IMR-90 (cell line): ENCODE data around the gene CEP78. TPM values are rescaled to one million over a fixed set of nuclear protein-coding genes. Genes with fewer than 3 reads are reported as not detected.

ENCODE experiments used
- ATAC-seq: fragments of 200-7000 bp; cut with Tn5 transposase; 2 replicates; pipeline ENCODE4 v1.9.1; 2020; ENCODE audit warnings: low read depth, mild to moderate bottlenecking, moderate library complexity
- BruUV-seq: library from RNA; stranded (reverse); fragments of 400-500 nt; replicated peaks from 2 replicates; lab custom pipeline; 2021; lab: Mats Ljungman, UMichigan
- CTCF ChIA-PET: fragments of 300-600 bp; formaldehyde crosslinking; extraction: SDS; loops from one replicate; lab custom pipeline; 2021; ENCODE audit warnings: antibody characterized with exemption; lab: Yijun Ruan, JAX
- POLR2A ChIA-PET: fragments of 300-600 bp; sonication (Branson Sonifier 250); formaldehyde crosslinking; loops from one replicate; lab custom pipeline; 2022; ENCODE audit warnings: antibody characterized with exemption; ENCODE audit not compliant: unreplicated experiment; lab: Charles Lee
- DNase-seq: peaks from one replicate; pipeline ENCODE4 v3.0.0; 2013
- H2AFZ ChIP-seq: replicated peaks from 2 replicates; pipeline ENCODE3; 2013; ENCODE audit warnings: low read length, mild to moderate bottlenecking; ENCODE audit not compliant: poor library complexity
- H2AK5ac ChIP-seq: 2 replicates; pipeline ENCODE4 v1.6.1; 2013; ENCODE audit warnings: low read depth, low read length, inconsistent platforms
- H2AK9ac ChIP-seq: replicated peaks from 2 replicates; pipeline ENCODE3; 2013; ENCODE audit warnings: mild to moderate bottlenecking, low read depth, low read length, moderate library complexity; ENCODE audit not compliant: poor library complexity
- H2BK120ac ChIP-seq: 2 replicates; pipeline ENCODE4 v1.6.1; 2013; ENCODE audit warnings: low read depth, low read length, inconsistent platforms
- H2BK15ac ChIP-seq: 3 replicates; pipeline ENCODE4 v1.6.1; 2013; ENCODE audit warnings: low read depth, low read length, inconsistent platforms
- H2BK20ac ChIP-seq: 2 replicates; pipeline ENCODE4 v1.6.1; 2013; ENCODE audit warnings: low read depth, mild to moderate bottlenecking, inconsistent platforms, low read length, moderate library complexity
- H2BK5ac ChIP-seq: 2 replicates; pipeline ENCODE4 v1.6.1; 2013; ENCODE audit warnings: mild to moderate bottlenecking, low read depth, low read length, inconsistent platforms; ENCODE audit not compliant: poor library complexity, severe bottlenecking
- H3K14ac ChIP-seq: replicated peaks from 2 replicates; pipeline ENCODE4 v1.6.1; 2013; ENCODE audit warnings: low read depth, low read length, inconsistent platforms
- H3K18ac ChIP-seq: 2 replicates; pipeline ENCODE4 v1.6.1; 2013; ENCODE audit warnings: low read depth, low read length, control low read depth
- H3K23ac ChIP-seq: 2 replicates; pipeline ENCODE4 v1.6.1; 2013; ENCODE audit warnings: low read depth, low read length, inconsistent platforms
- H3K27ac ChIP-seq: 2 replicates; pipeline ENCODE4 v1.5.1; 2013; ENCODE audit warnings: mild to moderate bottlenecking, control low read depth, low read length; ENCODE audit not compliant: insufficient read depth
- H3K27me3 ChIP-seq: 2 replicates; pipeline ENCODE4 v1.6.1; 2013; ENCODE audit warnings: low read length; ENCODE audit not compliant: control insufficient read depth, insufficient read depth
- H3K36me3 ChIP-seq: 2 replicates; pipeline ENCODE4 v1.6.1; 2013; ENCODE audit warnings: low read length, mixed read lengths; ENCODE audit not compliant: control insufficient read depth, insufficient read depth
- H3K4ac ChIP-seq: 2 replicates; pipeline ENCODE4 v1.6.1; 2013; ENCODE audit warnings: low read depth, low read length, inconsistent platforms
- H3K4me1 ChIP-seq: 2 replicates; pipeline ENCODE4 v1.6.1; 2013; ENCODE audit warnings: low read length, mixed read lengths; ENCODE audit not compliant: control insufficient read depth, insufficient read depth
- H3K4me2 ChIP-seq: 2 replicates; pipeline ENCODE4 v1.6.1; 2013; ENCODE audit warnings: low read depth, mild to moderate bottlenecking, control low read depth, low read length, moderate library complexity
- H3K4me3 ChIP-seq: 2 replicates; pipeline ENCODE4 v1.5.1; 2013; ENCODE audit warnings: low read depth, mild to moderate bottlenecking, control low read depth, low read length, moderate library complexity; ENCODE audit not compliant: insufficient read depth
- H3K56ac ChIP-seq: 2 replicates; pipeline ENCODE4 v1.6.1; 2013; ENCODE audit warnings: low read length, inconsistent platforms; ENCODE audit not compliant: insufficient read depth; ENCODE audit errors: extremely low read depth
- H3K79me1 ChIP-seq, 2 experiments: 2 replicates each; pipeline ENCODE4 v1.6.1; 2013; ENCODE audit warnings: low read length in 2 of 2, inconsistent platforms in 1 of 2, low read depth in 1 of 2
- H3K9ac ChIP-seq: 2 replicates; pipeline ENCODE4 v1.6.1; 2013; ENCODE audit warnings: low read depth, low read length, control low read depth
- H3K9me1 ChIP-seq: 2 replicates; pipeline ENCODE4 v1.6.1; 2013; ENCODE audit warnings: low read length, inconsistent platforms; ENCODE audit not compliant: insufficient read depth
- H3K9me3 ChIP-seq: 2 replicates; pipeline ENCODE4 v1.6.1; 2013; ENCODE audit warnings: low read length; ENCODE audit not compliant: control insufficient read depth, insufficient read depth
- H4K20me1 ChIP-seq: 2 replicates; pipeline ENCODE4 v1.6.1; 2013; ENCODE audit warnings: low read length, inconsistent platforms; ENCODE audit not compliant: insufficient read depth
- H4K5ac ChIP-seq: 2 replicates; pipeline ENCODE4 v1.6.1; 2013; ENCODE audit warnings: mild to moderate bottlenecking, low read depth, low read length, control low read depth
- H4K8ac ChIP-seq, 2 experiments: 2 replicates each; pipeline ENCODE4 v1.6.1; 2013; ENCODE audit warnings: low read depth in 2 of 2, low read length in 2 of 2, control low read depth in 1 of 2, inconsistent platforms in 1 of 2
- H4K91ac ChIP-seq: 2 replicates; pipeline ENCODE4 v1.6.1; 2013; ENCODE audit warnings: low read depth, low read length, inconsistent platforms; ENCODE audit not compliant: insufficient read depth
- CHD1 ChIP-seq: IDR thresholded peaks from 2 replicates; pipeline ENCODE4 v1.6.1; 2012; ENCODE audit warnings: low read depth, low read length, improper control_type of control experiment
- CTCF ChIP-seq: conservative IDR thresholded peaks from 2 replicates; pipeline ENCODE4 v1.5.1; 2012; ENCODE audit warnings: mild to moderate bottlenecking, low read depth, low read length, improper control_type of control experiment
- POLR2A ChIP-seq: IDR thresholded peaks from 2 replicates; pipeline ENCODE4 v1.6.1; 2012; ENCODE audit warnings: mild to moderate bottlenecking, low read depth, low read length
- RAD21 ChIP-seq: IDR thresholded peaks from 2 replicates; pipeline ENCODE4 v1.6.1; 2012; ENCODE audit warnings: low read length, improper control_type of control experiment
- WGBS, 2 experiments: methylation state at CpG; one replicate each; pipeline versions ENCODE4 v1.1.5 to v1.1.7; 2013; ENCODE audit warnings: missing lambda C conversion rate in 2 of 2; ENCODE audit not compliant: insufficient read length in 1 of 2; ENCODE audit errors: extremely low coverage in 2 of 2; 5-methylcytosine and 5-hydroxymethylcytosine counted together
- dilution Hi-C: fragments of 300-500 bp; cut with HindIII; formaldehyde crosslinking; loops from one replicate; pipeline ENCODE4 v1.14.3; 2018; ENCODE audit warnings: low sequenced_read_pairs; ENCODE audit not compliant: unreplicated experiment
- in situ Hi-C: fragments of 300-500 bp; cut with MboI; formaldehyde crosslinking; loops from 3 replicates; pipeline ENCODE4 v1.14.3; 2019; ENCODE audit warnings: low sequenced_read_pairs, inconsistent platforms, mixed read lengths
- intact Hi-C: fragments of 100-400 bp; cut with micrococcal nuclease; formaldehyde crosslinking; loops from 2 replicates; pipeline ENCODE4 v1.10.0; 2022
- polyA plus RNA-seq, 3 experiments: library from polyadenylated mRNA; depleted of rRNA; stranded (reverse); fragments of >200 nt; gene quantifications; 2 replicates each; pipeline ENCODE4 v1.2.3, GENCODE V29; 2012; ENCODE audit warnings: low replicate concordance in 1 of 3
- total RNA-seq: library from RNA; depleted of rRNA; stranded (reverse); fragments of >200 nt; gene quantifications from 2 replicates; pipeline ENCODE4 v1.2.3, GENCODE V29; 2012

The CEP78 gene
- total and polyA plus RNA-seq, 2 of the 4 experiments (the other 2 are of a cell fraction) = 9.2 to 18.3 TPM

DNA sequence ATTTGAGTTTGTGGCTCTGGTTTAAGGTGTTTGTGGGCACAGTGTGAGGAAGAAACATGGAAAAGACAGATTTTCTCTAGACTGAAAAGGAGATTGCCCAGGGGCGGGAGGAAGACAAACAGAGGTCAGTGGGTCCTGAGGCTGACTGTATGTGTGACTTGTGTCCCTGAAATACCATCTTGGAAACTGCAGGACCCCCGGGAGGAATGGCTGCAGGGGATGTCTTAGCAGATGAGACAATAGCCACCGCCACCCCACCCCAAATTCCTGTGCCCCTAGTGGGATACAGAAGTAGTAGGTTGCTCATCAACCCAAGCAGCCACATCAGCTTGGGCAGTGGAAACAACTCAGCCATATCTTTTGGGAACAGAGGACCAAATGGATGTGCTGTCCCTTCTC, 59.3 kb downstream of the CEP78 start (continued):
- TF ChIP-seq CHD1 = no peak
- no peak for TF ChIP-seq CTCF

DNA sequence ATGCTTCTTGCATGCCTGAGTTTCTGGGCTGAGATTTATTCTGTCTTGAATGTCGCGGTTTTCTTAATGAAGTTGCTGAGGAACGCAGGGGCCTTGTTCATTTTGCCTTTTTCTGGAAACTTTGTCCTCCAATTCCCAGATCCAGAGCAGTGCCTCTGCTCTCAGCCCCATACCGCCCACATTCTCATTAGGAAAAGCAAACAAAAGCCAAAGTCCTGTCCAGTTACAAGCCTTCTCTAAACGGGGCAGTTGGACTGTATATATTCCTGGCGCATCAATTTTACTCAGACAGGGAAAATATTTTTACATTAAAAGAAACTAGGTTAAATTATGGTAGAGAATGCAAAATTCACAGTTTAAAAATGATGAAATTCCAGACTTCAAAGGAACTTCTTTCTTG, 59.9 kb downstream of the CEP78 start:
- Histone ChIP-seq H3K9me1 (peaks cover 2% of the 10 kb centered on the region; the same call in 1 of the 2 replicates), H3K4me3 (peak overlapping the region; percentile 50), H4K5ac (no peak overlapping the region), H2AK5ac (no peak overlapping the region), H3K27me3 (no peaks in the 10 kb centered on the region), H3K27ac (peak overlapping the region; percentile 82; the same call in 1 of the 2 replicates), H2AK9ac (no peak overlapping the region), H3K36me3 (peaks cover 2% of the 10 kb centered on the region; the same call in 1 of the 2 replicates), H2BK5ac (no peak overlapping the region), H2BK120ac (peak overlapping the region; percentile 91), H3K4ac (peak overlapping the region; percentile 93), H3K56ac (peak overlapping the region; percentile 91; the same call in 1 of the 2 replicates), H4K20me1 (peaks cover 28% of the 10 kb centered on the region; the same call in 1 of the 2 replicates), H2BK20ac (no peak overlapping the region), H3K14ac (peak overlapping the region; percentile 97; the same call in 1 of the 2 replicates), H2BK15ac (0 out of 3 replicates have a peak overlapping the region, but pooled peaks have one; percentile 63), H3K4me2 (peak overlapping the region; percentile 88), H3K9me3 (no peaks in the 10 kb centered on the region), H2AFZ (peak overlapping the region; percentile 4), H3K23ac (peak overlapping the region; percentile 88; the same call in 1 of the 2 replicates), H3K9ac (peak overlapping the region; percentile 89; the same call in 1 of the 2 replicates), H4K8ac (peak overlapping the region; percentile 82 to 91; a peak in 2 of 4 replicates), H3K79me1 (peaks cover 7 to 29% of the 10 kb centered on the region in 2 experiments; a peak in 3 of 4 replicates), H4K91ac (peak overlapping the region; percentile 94; the same call in 1 of the 2 replicates), H3K18ac (no peak overlapping the region), H3K4me1 (peaks cover 3% of the 10 kb centered on the region; the same call in 1 of the 2 replicates)
- intact Hi-C loops = loop anchor here (1.0 to 2.0 kb wide), 3 partner anchors 14 to 59 kb away; partner anchors contain the start of gene CEP78
- dilution Hi-C loops = no loop called here
- in situ Hi-C loops = no loop called here
- DNase-seq (no peak), ATAC-seq (no peak)
- POLR2A ChIA-PET = interaction anchor here (1.6 kb wide), 1 partner anchor 14 kb away, joined by 4 read pairs; no protein-coding TSS in a partner anchor
- CTCF ChIA-PET = interaction anchor here (1.0 kb wide), 1 partner anchor 18 kb away, joined by 3 read pairs; no protein-coding TSS in a partner anchor
- TF ChIP-seq CHD1 (no peak), RAD21 (no peak), CTCF (no peak), POLR2A (no peak)
- WGBS, 2 experiments = no CpG with 5 or more reads among the region's 6 CpGs
- BruUV-seq = no TSS peak
